Daoy (cell line): ENCODE data around the gene C6. TPM values are rescaled to one million over a fixed set of nuclear protein-coding genes. Genes with fewer than 3 reads are reported as not detected.

Experiments used
- DNase-seq: peaks from one replicate; pipeline ENCODE4 v3.0.0-alpha.2; 2015; ENCODE audit warnings: low read depth
- total RNA-seq: library from RNA; depleted of rRNA; stranded (reverse); fragments of >200 nt; shearing (Covaris generic); gene quantifications from 2 replicates; pipeline ENCODE4 v1.2.3, GENCODE V29; 2014; rRNA removed

Gene C6
- total RNA-seq, 1 experiment from 2014 or later = not detected

GRCh38 chr5:41120600-41120999 is 92.7 kb downstream of the C6 start:
- DNase-seq = no peak

GRCh38 chr5:41118177-41118576 is 95.2 kb downstream of the C6 start:
- DNase-seq = no peak

GRCh38 chr5:41115281-41115680 is 98.1 kb downstream of the C6 start:
- DNase-seq = no peak

- DNase-seq = no peak
Measured at GRCh38 chr5:41112486-41113455, 100.6 kb downstream of the C6 start.

GRCh38 chr5:41109186-41109585 is 104.1 kb downstream of the C6 start:
- no peak for DNase-seq

- DNase-seq = no peak
Measured at GRCh38 chr5:41102341-41102740, 111.0 kb downstream of the C6 start.

GRCh38 chr5:41097642-41098041 is 115.7 kb downstream of the C6 start:
- no peak for DNase-seq

GRCh38 chr5:41095324-41096101 is 117.8 kb downstream of the C6 start:
- no peak for DNase-seq

GRCh38 chr5:41094871-41095270 is 118.5 kb downstream of the C6 start:
- DNase-seq = no peak

GRCh38 chr5:41093803-41094202 is 119.5 kb downstream of the C6 start:
- no peak for DNase-seq

Other genes with a start within 250 kb of the C6 start
- gene MROH2B, start 142.2 kb downstream of the C6 start, total RNA-seq = under 0.01 TPM in 1 of 2 replicates, not detected in the other